ENCODE results near the gene SMIM24.

GRCh38 chr19:3513229-3514140, 33.2 kb upstream of the SMIM24 start:
- TF ChIP-seq, protein P1, sequence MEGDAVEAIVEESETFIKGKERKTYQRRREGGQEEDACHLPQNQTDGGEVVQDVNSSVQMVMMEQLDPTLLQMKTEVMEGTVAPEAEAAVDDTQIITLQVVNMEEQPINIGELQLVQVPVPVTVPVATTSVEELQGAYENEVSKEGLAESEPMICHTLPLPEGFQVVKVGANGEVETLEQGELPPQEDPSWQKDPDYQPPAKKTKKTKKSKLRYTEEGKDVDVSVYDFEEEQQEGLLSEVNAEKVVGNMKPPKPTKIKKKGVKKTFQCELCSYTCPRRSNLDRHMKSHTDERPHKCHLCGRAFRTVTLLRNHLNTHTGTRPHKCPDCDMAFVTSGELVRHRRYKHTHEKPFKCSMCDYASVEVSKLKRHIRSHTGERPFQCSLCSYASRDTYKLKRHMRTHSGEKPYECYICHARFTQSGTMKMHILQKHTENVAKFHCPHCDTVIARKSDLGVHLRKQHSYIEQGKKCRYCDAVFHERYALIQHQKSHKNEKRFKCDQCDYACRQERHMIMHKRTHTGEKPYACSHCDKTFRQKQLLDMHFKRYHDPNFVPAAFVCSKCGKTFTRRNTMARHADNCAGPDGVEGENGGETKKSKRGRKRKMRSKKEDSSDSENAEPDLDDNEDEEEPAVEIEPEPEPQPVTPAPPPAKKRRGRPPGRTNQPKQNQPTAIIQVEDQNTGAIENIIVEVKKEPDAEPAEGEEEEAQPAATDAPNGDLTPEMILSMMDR (IDR thresholded peaks at IDR 0.05) = no peak
- TF ChIP-seq POLR2A (IDR thresholded peaks at IDR 0.05) (no peak), POLR2AphosphoS5 (IDR thresholded peaks at IDR 0.05; ENCODE audit: insufficient read depth in 1 of 2, low read depth in 1 of 2) (no peak)

Data from vagina (tissue), 2 donors.